Nucleus accumbens (tissue), 56 donors: ENCODE measurements around the gene ABCA9.

Source experiments
- DNase-seq, 56 donors: peaks; one replicate each; lab custom pipeline; 2025; lab: John Stamatoyannopoulos, UW

Gene ABCA9

GRCh38 chr17:69067274-69068047, 6.7 kb upstream of the ABCA9 start:
- DNase-seq = no peak

- no peak for DNase-seq
Observed at GRCh38 chr17:69066482-69066881, 5.8 kb upstream of the ABCA9 start.

- DNase-seq = no peak
Observed at GRCh38 chr17:69065113-69065512, 4.4 kb upstream of the ABCA9 start.

GRCh38 chr17:69064476-69064875, 3.7 kb upstream of the ABCA9 start:
- no peak for DNase-seq

GRCh38 chr17:69064001-69064400, 3.3 kb upstream of the ABCA9 start:
- DNase-seq = no peak

- DNase-seq = no peak
Observed at GRCh38 chr17:69062860-69063581, 2.3 kb upstream of the ABCA9 start.

GRCh38 chr17:69061721-69062556, 1.2 kb upstream of the ABCA9 start:
- no peak for DNase-seq

- DNase-seq = no peak
Observed at GRCh38 chr17:69059458-69060175, 1.1 kb downstream of the ABCA9 start.

GRCh38 chr17:69058165-69058564, 2.6 kb downstream of the ABCA9 start:
- DNase-seq = no peak

- no peak for DNase-seq
Observed at GRCh38 chr17:69057280-69057679, 3.4 kb downstream of the ABCA9 start.

GRCh38 chr17:69056179-69056823, 4.4 kb downstream of the ABCA9 start:
- DNase-seq = no peak

GRCh38 chr17:69055334-69055733, 5.4 kb downstream of the ABCA9 start:
- no peak for DNase-seq

GRCh38 chr17:69050999-69051775, 9.5 kb downstream of the ABCA9 start:
- no peak for DNase-seq

- DNase-seq = no peak
Observed at GRCh38 chr17:69048634-69049033, 12.1 kb downstream of the ABCA9 start.

GRCh38 chr17:69047368-69048263, 13.1 kb downstream of the ABCA9 start:
- DNase-seq = no peak

- DNase-seq = no peak
Observed at GRCh38 chr17:69046121-69046807, 14.5 kb downstream of the ABCA9 start.

GRCh38 chr17:69045646-69046045, 15.1 kb downstream of the ABCA9 start:
- DNase-seq = no peak

- DNase-seq = no peak
Observed at GRCh38 chr17:69044371-69044770, 16.4 kb downstream of the ABCA9 start.
